GM19452 (cell line): ENCODE results near the gene ELOVL6.
A peak's percentile ranks its signal among the peaks of the same experiment; 100 is the strongest.
"Not testable (repeated sequence)": the region's sequence is repeated elsewhere in the genome, so short reads cannot be mapped to it uniquely, and the experiment has no call there.

ENCODE experiments used
- ATAC-seq: cut with Tn5 transposase; IDR thresholded peaks from one replicate; pipeline ENCODE4 v1.9.1; 2021; ENCODE audit not compliant: unreplicated experiment

ELOVL6 gene

DNA sequence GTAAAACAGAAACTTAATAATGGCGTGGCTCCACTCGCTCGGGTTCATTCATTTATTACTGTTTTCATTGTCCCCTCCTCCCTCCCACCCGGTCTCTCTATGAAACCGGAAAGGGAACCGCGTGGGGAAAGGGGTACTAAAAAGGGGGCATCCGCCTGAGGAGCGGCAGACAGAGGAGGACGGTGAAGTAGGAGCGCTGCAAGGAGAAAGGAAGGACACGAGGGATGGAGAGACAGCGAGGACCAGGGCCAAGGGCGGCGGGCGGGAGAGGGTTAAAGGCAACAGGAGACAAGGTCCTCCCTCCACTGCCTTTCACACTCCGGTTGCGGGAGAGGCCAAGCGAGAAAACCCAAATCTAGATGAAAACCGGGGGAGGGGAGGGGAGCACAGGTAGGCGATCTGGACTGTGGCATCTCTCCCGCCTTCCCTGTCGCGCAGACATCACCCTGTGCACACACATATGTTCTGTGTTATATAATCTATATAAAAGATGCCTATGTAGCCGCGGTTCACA lies 829 bp downstream of the ELOVL6 start:
- peak; percentile 8 for ATAC-seq

DNA sequence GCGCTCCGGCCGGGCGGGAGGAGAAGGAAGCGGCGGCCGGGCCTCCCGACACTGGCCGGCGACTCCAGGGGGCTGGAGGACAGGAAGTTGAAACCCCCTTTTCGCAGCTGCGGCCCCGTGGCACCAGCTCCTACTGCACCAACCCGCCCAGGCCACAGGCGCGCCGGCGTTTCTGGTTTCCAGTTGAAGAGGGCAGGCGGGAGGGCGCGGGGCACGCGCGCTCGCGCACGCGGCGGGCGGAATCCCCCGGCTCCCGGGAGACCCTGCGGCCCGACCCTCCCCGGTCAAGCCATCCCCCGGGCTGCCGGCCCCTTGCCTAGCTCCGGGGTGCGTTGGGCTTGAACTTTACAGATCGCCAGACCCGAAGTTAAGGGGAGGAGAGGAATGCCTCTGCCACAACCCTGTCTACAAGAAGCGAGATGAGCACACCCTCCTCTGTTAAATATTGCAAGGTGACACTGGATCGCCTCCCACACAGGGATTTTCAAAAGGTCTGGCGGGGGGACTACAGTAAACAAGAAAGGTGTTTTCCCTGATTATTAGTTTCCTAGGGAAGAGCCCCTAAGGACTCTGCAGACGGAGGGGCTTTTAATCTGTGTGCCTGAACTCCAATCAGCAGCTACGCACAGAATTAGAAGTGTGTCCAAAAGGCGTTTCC lies 1.4 kb downstream of the ELOVL6 start:
- ATAC-seq = peak; percentile 32

DNA sequence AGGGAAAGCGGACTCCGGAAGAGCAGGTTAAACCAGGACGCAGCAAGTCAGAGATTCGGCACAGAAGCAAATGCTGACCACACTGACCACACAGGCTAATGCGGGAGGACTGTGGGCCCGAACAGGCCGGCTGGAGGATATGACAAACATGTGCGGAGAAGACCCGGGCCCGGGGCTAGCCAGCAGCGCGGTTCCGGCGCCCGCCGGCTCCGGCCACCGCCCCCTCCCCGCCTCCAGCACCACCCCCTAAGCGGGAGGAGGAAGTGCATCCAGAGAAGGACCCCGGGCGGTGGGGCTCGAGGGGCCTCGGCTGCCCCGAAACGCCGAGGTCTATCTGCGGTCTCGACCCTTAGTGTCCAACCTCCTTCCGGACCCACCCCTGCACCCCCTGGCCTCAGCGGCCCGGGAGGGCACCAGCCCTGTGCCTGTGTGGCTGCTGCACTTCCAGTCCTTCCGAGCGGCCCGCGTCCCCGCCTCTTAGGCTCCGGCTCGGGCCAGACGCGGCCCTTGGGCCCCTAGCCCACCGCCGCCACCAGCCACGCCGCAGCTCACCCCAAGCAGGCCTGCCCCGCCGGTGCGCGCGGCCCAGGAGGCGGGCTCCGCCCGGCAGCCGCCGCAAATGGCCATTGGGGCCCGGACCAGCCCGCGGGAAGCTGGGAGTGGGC lies 2.1 kb downstream of the ELOVL6 start:
- ATAC-seq = peak; percentile 21

DNA sequence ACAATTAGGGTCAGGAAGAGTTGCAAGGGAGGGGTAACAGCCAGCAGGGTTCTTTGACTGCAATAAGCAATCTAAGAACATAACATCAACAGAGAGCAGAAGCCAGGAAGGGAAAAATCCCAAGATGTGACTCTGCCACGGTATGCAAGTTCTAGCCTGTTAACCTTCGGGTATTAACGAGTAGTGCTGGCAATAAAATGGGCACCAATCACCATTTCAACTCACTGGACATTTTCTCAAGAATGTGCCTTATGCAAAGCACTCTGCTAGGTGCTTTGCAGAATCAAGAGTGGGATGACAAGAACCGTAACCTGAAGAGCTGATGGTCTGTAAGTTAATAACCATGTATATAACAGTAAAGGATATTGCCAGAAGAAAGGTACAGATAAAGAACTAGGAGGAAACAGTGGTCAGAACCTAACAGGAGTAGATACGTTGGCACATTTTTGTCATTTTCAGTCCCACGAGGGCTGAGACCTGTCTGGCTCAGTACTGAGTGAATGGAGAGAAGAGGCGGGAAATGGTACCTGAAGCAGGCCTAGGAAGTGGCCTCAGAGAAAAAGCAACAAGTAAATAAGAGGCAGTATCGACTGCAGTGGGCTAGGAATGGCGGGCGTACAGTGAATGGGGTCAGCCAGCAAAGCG lies 2.7 kb downstream of the ELOVL6 start:
- peak; percentile 4 for ATAC-seq

DNA sequence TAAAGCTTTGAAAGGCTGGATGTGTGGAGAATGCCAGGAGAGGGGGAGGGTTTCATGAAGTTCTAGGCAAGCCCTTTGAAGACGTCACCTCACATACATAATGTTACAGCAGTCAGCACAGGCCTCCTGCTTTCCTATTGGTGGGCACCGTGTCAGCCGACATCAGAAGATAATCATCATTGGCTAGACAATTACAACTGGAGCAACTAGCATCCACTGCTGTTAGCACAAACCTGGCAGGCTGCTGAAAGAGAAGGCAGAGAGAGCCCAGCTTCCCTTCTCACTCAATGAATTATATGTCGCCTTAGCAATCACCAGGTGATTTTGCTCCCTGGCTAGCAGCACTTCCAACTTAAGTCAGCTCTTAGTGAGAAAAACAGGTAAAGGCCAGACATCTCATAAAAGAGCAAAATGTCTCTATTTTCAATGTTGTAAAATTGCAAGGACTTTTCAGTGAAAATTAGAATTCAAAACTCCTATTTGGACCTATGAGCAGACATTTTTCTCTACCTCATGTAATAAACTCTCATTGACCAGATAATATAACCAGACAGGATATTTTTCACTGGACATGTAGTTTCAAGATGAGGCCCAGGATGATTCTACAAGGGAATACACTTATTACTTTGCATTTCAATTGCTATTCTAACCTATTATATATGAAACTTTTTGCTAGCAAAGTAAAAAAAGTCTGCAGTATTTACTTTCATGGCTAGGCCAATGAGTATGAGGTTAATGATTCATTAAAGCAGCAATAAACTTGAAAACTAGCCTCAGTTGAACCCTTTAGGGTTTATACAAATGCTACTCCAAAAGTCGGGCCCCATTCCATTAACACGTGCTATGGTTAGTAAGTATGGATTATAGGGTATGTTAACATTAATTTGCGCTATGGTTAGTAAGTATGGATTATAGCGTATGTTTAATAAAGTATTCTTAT lies 4.3 kb downstream of the ELOVL6 start:
- ATAC-seq = peak; percentile 73

DNA sequence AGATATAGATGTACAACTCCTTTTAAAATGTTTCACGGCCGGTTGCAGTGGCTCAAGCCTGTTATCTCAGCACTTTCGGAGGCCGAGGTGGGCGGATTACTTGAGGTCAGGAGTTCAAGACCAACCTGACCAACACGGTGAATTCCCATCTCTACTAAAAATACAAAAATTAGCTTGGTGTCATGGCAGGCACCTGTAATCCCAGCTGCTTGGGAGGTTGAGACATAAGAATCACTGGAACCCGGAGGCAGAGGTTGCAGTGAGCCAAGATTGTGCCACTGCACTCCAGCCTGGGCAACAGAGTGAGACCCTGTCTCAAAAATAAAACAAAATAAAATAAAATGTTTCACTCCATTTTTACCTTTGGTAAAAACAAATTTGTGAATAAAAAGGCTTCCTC lies 5.1 kb downstream of the ELOVL6 start:
- not testable (repeated sequence) for ATAC-seq

DNA sequence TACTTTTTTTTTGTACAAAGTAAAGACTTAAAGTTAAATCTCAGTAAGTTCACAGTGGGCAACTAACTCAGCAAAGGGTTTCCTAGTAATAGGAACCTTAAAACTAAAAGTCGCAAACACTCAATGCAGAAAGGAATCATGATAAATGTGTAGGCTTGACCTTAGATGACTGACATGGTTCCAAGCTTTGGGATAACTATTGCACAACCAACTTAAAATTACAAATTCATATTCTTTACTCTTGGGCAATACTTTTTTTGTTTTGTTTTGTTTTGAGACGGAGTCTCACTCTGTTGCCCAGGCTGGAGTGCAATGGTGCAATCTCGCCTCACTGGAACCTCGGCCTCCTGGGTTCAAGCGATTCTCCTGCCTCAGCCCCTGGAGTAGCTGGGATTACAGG lies 8.2 kb downstream of the ELOVL6 start:
- ATAC-seq = no peak

DNA sequence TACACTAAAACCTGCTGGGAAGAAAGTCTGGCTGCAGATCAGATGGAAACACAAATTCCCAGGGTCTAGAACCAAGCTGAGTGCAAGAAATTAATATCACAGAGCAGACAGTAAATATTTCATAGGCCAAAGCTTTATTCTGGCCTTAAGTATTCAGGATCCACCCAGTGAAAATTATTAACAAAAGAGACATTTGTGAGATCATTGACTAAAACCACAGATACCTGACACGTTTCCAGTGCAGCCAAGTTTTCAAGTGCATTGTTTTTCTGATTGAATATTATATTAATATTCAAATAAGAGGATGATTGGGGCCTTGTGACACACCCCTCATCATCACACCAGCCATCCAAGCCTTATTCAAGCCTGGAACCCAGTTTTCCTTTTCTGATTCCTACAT lies 10.3 kb downstream of the ELOVL6 start:
- peak; percentile 64 for ATAC-seq

DNA sequence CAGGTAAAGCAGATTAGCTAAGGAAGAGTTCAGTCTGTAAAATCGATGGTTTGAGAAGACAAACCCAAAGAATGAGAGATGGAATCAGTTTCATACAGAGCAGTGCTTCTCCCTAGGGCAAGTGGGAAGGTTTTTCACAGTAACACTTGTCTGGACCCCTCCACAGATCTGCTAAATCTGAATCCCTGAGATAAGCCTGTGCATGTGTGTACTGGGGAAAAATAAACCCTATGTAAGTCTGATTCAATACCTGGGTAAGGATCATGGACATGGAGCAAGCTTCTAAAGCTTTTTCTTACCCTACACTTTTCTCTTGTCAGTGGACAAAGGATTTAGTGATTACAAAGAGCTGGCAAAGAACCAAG lies 13.6 kb downstream of the ELOVL6 start:
- ATAC-seq = no peak

DNA sequence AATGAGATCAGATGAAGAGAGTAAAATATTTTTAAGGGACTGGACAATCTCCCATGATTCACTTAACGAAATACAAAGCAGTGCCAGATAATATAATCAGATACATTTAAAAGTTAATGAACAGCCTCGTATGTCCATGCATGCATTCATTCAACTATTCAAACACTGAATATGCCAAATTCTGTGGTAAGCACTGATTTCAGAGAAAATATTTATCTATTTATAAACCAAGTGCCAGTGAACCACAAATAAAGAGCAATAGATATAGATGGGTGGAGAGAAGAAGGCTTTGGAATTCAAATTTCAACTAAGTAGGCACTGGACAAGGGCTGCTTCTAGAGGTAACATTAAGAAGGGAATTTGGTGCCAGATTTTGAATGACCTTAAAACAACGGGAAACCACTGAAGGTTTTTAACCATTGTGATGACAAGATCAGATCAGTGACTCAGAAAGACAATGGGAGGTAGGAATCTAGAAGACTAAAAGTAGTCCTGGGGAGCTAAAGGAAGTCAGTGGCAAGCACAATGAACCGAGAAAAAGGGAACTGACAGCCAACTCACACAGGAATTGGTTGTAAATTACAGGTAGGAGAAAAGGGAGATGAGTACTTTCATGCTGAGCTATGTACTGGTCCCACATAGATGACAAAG lies 14.2 kb downstream of the ELOVL6 start:
- no peak for ATAC-seq

DNA sequence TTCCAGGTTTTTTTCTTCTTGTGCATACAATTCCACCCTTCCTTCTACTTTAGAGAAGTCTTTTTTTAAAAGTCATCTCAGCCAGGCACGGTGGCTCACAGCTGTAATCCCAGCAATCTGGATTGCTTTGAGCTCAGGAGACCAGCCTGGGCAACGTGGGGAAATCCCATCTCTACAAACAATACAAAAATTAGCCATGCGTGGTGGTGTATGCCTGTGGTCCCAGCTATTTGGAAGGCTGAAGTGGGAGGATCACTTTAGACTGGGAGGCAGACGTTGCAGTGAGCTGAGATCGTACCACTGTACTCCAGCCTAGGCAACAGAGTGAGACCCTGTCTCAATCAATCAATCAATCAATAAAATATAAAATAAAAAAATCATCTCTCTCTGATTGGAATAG lies 14.8 kb downstream of the ELOVL6 start:
- no peak for ATAC-seq

DNA sequence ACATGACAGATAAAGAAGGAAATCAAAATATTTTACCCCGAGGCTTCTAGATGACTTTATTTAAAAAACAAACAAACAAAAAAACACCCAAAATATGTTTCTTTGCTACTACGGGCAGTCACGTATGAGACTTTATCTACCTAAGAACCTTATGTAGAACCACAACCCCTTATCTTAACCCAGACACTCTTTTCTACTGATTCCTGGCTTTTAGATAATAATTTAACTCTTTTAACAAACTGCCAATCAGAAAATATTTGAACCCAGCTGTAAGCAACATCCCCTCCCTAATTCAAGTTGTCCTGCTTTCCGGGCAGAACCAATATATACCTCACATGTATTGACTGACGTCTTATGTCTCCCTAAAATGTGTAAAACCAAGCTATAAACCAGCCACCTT lies 15.4 kb downstream of the ELOVL6 start:
- ATAC-seq = no peak

DNA sequence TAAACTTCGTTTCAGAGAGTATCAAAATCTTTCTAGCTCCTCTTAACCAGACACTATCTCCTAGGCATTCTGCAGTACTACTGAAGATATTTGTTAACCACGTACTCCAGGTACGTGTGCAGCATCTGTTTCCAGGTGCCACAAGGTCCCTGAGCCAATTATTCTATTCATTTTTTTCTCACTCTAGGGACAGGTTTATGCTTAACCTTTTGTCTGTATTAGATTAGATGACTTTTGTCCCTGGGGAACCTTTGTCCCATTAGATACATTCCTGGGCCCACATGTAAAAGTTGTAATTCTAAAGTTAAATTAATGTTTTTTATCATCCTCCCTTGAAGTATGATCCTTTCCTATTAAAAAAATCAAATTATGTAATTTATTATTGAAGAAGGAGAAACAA lies 16.5 kb downstream of the ELOVL6 start:
- no peak for ATAC-seq

DNA sequence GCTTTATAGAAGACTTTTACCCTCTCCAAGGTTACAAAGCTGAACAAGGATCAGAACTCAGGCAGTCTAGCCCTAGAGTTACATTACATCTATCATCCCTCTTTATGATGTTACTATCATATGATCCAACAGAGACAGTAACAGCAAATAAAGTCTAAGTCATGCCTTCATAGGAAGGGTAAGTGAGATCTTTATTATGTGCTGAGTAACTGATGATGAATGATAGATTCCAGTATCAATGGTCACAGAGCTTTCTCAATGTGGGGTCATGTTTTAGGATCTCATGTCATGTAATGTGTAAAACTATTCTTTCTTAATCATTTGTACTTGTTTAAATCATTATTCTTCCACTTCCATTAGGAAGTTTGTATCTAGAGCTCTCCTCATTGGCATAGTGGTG lies 22.8 kb downstream of the ELOVL6 start:
- no peak for ATAC-seq

DNA sequence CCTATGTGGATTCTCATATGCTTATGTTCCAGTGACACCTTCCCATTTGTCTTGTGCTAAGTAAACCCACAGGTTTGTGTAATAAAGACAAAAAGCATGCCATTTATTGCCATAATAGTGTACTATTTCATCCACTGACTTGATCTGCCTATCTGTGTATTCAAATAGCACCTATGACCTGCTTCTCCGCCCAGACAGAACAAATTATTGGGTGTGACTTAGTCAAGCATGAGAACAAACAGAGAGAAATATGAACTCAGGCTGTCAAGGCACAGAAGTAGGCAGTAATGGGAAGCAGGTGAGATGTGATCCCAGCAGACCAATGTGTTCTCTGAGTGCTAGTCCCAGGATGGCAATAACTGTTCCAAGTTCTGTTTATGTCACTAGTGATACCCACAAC lies 25.4 kb downstream of the ELOVL6 start:
- no peak for ATAC-seq

DNA sequence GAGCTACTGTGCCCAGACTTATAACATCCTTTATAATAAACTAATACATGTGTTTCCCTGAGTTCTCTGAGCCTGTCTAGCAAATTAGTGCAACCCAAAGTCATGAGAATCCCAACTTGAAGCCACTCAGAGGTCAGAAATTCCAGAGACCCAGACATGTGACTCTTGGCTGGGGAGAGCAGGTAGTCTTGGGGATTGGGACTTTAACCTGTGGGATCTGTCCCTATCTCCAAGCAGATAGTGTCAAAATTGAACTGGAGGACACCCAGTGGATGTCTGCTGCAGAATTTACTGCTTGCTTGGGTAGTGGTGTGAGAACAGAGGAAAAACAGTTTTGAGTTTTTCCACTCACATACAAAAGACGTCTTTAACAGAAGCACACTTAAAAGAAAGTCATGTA lies 26.4 kb downstream of the ELOVL6 start:
- no peak for ATAC-seq

DNA sequence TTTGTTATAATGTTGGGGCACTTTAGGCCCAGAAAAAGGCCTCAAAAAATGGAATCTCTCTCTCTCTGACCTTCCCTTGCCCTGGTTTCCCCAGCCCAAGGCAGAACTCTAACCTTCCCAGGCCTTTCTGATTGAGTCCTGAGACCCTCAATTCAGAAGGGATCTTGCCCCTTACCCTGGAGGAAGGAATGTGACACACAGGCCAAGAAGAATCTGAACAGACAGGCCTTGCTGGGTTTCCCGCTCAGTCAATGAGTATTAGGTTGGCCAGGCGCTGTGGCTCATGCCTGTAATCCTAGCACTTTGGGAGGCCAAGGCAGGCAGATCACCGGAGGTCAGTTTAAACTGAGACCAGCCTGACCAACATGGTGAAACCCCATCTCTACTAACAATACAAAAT lies 27.6 kb downstream of the ELOVL6 start:
- ATAC-seq = no peak

DNA sequence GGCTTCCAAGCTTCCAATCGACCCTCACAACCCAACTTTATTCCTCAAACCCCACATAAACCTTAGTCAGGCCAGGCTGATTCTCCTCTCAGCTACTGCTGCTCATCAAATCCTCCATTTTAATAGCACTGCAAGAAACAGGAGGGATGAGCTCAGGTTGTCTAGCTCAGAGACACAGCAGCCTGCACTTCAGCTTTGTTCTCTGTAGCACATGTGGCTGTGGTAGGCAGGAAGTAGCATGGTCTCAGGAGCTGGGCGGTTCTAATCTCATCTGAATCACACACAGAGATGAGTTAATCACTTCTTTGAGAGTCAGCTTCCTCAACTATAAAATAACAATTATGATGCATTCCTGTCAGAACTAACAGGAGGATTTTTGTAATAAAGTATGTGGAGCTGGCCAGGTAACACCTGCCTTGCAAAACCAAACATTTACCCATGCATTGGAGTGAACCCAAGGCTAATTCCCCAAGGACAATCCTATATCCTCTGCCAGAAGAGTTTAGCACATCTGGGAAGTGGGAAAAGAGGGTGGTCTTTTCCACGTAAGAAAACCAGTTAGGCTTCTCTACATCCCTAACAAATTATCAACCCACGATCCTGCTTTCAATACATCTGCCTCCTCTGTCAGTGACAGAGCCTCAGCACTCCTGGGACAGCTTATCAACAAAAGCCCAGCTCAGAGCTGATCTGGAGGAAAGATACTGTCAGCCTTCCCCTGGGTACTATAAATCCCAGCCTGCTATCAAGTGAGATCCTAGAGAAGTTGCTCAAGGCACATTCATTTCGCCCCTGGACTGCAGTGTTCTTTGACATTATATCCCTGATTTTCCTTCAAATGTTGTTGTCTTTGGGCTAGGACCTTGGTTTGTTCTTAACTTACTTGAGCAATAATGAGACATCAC lies 32.8 kb downstream of the ELOVL6 start:
- peak; percentile 72 for ATAC-seq

DNA sequence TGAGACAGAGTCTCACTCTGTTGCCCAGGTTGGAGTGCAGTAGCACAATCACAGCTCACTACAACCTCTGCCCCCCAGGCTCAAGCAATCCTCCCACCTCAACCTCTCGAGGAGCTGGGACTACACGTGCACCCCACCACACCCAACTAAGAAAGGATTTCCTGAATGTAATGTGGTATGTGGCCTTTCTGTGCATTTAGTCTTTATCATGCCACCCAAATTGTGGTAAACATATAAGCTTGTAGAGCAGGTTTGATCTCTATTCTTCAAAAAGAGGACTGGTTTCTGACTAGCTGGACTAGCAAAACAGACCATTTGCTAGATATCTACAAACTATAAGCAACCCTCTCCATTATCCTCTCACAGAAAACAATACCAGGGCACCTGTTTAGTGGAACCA lies 33.6 kb downstream of the ELOVL6 start:
- no peak for ATAC-seq

DNA sequence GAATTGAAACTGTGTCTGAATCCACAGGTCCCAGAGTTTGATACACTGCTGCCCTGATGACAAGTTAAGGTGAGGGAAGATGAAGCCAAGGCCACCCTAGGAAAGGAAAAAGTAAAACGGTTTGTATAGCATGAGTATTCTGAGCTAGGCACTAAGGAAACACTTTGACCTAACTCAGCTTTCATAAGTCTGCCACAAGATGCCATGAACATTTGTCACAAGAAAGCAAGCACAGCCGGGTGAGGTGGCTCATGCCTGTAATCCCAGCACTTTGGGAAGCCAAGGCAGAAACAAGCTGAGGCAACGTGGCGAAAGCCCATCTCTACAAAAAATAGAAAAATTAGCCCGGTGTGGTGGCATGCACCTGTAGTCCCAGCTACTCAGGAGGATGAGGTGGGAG lies 34.2 kb downstream of the ELOVL6 start:
- ATAC-seq = no peak
